Measurements from ENCODE around the gene ZNF428.
"Not testable (repeated sequence)": the region's sequence is repeated elsewhere in the genome, so short reads cannot be mapped to it uniquely, and the experiment has no call there.

Gene ZNF428, protein sequence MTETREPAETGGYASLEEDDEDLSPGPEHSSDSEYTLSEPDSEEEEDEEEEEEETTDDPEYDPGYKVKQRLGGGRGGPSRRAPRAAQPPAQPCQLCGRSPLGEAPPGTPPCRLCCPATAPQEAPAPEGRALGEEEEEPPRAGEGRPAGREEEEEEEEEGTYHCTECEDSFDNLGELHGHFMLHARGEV

DNA sequence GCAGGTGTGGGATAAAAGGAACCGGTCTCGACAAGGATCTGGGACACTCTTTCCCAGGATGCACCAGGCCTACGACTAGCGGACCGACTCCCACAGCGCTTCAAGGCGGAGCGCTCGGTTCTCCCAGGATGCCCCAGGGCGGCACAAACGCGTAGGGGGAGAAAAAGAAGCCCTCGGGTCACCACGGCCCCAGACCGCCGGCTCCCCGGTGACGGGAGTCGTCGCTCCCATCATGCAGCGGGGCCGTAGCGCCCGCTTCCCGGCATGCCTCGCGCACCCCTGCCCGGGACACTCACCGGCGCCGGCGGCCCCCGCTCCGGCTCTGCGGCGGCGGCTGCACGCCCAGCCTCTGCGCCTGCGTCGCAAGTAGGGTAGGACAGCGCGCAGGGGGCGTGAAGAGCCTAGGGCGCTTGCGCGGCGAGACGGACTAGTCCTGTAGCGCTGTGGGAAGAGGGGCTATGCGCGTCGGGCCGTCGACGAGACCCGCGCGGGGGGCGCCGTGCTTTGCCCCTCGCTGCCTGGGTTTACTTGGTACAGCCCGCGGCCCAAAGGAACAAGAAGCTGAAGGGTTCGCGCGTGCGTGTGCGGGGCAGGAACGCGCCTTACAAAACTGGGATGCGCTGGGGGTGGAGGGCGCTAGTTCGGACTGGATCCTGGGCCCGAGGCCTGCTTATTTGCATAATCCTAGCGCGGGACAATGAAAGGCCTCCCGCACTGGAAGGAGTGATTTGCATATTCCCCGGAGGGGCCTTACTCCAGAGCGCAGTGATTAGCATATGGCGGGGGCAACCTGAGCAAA lies at the start of gene ZNF428:
TSS of gene ZNF428 (minus strand) at position 368 of the 799 bp plus-strand sequence. CDS start 5,325 bp downstream, outside the sequence.
- DNase-seq: peak; percentile 94 to 95 (median 94)

DNA sequence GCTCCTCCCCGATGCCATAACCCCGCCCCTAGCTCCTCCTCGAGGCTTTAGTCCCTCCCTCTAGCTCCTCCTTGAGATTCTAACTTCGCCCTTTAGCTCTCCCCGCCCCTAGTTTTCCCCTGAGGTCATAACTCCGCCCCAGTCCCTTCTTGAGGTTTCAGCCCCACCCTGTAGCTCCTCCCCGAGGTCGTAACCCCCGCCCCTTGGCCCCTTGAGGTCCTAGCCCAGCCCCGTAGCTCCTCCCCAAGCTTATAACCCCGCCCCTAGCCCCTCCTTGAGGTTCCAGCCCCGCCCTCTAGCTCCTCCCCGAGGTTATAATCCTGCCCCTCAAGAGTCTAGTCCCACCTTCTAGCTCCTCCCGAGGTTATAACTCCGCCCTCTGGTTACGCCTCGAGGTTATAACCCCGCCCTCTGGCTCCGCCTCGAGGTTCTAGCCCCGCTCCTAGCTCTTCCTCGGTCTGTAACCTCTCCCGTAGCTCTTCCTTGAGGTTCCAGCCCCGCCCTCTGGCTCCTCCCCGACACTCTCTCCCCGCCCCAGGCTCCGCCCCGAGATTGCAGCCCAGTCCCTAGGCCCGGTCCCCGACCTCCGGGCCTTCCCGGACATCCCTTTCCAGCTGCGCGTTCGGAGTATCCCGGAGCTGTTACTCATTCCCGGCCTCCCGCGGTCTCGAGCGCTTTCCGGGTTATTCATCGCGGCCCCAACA lies 49.1 kb upstream of the ZNF428 start:
- DNase-seq: peak; percentile 98 to 99 (median 98)

DNA sequence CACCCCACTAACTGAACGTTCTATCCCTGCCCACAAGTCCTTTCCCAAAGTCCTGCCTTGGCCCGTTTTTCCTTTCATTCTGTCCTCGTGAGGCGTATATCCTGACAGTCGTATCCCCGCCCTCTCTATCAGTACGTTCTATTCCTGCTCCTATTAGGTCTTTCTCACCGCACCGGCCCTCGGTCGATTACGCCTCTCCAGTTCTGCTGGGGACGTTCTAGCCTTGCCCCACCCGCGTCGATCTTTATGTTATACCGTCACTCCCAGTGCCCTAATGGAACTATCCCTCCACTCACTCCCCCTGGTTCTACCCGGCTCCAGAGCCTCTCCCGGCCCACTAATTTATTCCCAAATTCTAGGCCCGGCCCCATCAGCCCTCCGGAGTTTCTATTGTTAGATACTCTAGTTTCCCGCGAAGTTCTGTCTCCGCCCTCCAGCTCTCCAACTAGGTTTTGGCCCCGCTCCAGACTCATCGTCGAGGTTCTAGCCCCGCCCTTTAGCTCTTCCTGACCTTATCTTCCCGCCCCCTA lies 48.5 kb upstream of the ZNF428 start:
- DNase-seq: no peak

DNA sequence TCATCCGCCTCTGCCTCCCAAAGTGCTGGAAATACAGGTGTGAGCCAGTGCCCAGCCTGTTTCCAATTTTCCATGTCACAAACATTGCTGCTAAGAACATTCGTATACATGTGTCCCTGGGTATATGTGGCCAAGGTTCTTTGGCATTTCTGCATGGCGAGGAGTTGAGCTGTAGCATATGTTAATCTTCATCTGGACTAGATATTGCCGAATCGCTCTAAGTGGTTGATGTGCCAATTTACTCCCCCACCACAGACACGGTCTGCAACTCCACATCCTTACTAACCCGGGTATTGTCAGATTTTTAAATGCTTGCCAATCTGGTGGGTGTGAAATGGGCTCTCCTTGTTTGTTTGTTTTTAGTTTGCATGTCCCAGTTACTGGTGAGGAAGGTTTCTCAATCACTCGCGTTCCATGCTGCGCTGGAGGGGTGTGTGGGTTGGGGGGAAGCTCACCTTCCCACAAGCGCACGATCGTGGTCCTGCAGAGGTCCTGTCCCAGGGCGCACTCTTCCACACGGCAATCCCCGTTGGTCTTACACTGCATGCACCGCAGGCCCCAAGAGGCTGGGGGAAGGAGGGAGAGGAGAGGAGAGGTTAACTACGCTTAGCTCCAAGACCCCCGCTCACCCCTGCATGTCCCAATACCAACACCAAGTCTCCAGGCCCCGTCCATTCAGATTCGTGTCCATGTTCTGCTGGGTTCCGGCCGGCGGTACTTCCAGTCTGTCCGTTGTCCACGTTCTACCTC lies 47.9 kb upstream of the ZNF428 start:
- DNase-seq: no peak

DNA sequence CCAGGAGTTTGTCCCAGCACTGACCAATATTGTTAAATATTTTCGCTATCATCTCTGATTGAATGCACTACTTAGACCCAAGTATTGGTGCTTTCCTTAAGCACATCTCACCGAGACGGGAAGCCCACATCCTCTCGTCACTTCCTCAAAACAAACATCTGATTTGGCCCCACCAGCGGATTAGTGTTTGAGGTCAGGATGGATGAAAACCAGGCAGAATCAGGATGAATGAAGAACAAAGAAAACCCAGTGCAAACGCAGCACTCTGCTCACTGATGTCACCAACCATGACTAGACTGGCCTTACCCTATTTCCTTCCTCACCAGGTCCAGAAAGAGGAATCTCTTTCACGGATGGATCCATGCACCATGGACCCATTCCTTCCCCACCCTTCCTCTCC lies 44.6 kb upstream of the ZNF428 start:
- DNase-seq: peak; percentile 83 to 91 (median 88)

DNA sequence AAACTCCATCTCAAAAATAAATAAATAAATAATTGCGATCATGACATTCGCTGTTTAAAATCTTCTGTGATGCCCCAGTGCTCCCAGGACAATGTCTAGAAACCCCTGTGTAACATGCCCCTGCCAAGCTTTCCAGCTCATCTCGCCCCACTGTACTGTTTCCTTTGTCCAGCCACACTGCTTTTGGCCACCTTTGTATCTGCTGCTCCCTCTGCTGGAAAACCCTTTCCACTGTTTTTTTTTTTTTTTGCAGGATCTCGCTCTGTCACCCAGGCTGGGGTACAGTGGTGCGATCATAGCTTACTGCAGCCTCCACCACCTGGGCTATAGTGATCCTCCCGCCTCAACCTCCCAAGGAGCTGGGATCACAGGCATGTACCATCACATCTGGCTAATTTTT lies 43.1 kb upstream of the ZNF428 start:
- peak in 1 of 3 donors; percentile 29 for DNase-seq

DNA sequence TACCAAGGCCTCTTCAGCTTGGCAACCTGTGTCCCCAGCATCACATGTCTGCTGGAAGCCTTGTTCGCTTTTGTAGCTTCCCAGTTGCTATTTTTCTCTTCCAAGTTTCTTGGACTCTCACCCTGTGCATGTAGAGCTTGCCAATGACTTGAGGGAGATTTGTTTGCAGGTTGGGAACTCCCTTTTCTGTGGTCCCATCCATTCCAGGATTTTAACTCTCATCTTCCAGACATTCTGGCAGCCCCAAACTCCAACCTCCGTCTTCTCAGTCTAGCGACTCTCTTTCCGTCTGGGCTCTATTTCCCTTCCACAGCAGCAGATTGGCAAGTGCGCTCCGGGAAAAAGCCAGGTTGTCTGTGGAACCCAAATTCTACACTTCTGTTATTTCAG lies 41.5 kb upstream of the ZNF428 start:
- no peak for DNase-seq

DNA sequence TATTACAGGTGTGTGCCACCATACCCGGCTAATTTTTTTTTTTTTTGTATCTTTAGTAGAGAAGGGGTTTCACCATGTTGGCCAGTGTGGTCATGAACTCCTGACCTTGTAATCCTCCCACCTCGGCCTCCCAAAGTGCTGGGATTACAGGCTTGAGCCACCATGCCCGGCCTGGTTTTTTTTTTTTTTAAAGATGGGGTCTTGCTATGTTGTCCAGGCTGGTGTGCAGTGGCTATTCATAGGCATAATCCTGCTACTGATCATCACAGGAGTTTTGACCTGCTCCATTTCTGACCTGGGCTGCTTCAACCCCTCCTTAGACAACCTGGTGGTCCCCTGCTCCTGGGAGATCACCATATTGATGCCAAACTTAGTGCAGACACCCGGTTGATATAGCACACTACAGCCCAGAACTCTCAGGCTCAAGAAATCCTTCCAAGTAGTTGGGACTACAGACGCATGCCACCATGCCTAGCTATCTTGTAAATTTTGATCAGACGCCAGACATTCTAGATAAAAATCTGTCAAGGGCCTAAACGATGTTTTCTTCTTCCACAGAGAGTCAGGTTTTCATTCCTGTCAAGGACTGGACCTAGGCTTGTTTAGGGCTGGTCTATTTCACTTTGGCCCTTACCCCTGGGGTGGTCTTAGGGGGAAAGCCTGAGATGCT lies 41.0 kb upstream of the ZNF428 start:
- DNase-seq: no peak

DNA sequence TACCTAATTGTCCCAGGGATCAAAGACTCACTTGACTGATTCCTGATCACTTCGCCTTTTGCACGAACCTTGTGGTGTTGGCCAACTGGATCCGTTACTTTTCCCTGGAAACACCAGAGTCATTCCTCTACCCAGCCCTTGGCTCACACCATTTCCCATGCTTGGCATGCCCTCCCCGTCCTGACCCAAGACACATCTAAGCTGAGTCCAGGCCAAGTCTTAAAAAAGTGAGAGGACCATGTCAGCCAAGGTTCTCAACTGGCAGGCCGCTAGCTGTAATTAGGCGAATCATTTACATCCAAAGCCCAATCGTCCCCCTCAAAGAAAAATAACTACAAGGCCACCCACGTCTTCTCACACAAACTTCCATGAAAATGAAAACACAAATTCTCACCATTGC lies 39.1 kb upstream of the ZNF428 start:
- DNase-seq: peak in 1 of 3 donors; percentile 26

DNA sequence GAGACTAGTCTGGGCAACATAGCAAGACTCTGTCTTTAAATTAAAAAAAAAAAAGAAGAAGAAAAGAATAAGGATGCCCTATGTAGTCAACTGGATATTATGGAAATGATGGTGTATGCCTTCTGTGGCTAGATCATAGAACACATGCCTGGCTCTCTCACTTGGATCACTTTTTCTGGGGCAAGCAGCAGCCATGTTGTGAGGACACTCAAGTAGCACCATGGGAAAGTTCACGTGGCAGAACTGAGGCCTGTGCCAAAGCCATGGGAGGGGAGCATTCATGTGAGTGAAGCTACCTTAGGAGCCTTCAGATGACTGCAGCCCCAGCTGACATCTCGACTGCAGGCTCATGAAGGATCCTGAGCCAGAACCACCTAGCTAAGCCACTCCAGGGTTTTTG lies 38.6 kb upstream of the ZNF428 start:
- DNase-seq: peak in 1 of 3 donors; percentile 34

DNA sequence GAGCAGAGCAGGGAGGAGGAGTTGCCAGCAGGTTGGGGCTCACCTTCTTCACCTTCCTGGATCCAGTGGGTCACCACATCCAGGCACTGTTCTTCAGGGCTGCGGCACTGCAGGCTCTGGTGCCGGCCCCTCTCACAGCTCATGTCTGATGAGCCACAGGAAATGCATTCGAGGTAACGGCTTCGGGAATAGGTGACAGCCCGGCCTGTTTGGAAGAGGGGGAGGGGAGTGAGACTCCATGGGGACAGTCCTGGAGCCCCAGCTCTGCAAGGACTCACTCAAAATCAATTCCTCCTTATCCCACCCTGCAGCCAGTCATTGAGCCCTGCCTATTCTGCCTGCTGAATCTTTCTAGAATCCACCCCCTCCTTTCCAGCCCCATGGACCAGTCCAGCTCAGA lies 37.0 kb upstream of the ZNF428 start:
- peak in 1 of 3 donors; percentile 27 for DNase-seq

DNA sequence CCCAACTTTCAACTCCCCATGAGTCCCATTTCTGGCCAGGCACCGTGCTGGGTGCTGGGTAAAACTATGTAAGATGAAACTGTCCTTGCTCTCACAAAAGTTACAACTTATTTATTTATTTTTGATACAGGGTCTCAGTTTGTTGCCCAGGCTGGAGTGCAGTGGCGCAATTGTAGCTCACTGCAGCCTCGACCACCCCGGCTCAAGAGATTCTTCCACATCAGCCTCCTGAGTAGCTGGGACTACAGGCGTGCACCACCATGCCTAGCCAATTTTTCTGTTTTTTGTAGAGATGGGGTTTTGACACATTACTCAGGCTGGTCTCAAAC lies 33.1 kb upstream of the ZNF428 start:
- peak in 1 of 3 donors; percentile 18 for DNase-seq

DNA sequence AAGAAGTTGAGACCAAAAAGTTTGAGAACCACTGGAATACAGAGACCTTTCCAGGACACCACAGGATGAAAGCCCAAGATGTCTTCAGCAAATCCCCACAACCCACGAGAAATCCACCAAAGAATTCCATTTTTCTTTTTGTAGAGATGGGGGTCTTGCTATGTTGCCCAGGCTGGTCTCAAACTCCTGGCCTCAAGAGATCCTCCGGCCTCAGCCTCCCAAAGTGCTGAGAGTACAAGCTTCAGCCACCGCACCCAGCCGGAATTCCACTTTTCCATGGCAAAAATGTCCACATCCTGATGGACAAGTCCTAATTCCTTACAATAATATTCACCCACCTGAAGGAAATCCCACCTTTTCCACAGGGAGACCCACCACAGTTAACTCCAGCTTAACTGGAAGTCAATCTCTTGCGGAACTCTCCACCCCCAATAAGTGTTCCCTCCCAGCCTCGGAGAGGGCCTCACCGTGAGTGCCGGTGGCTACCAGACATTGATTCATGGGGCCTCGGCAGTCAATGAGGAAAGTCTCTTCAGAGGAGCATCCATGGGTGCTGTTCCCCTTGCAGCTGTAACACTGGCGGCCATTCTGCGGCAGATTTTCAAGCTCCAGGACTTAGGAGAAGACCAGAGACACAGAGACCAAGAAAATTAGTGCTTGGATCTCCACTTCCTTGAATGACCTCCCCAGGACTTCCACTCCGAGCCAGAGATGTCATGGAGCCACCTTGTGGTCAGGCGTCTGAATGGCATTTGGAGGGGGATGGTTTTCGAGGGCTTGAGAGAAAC lies 32.5 kb upstream of the ZNF428 start:
- peak; percentile 67 to 68 (median 68) for DNase-seq

DNA sequence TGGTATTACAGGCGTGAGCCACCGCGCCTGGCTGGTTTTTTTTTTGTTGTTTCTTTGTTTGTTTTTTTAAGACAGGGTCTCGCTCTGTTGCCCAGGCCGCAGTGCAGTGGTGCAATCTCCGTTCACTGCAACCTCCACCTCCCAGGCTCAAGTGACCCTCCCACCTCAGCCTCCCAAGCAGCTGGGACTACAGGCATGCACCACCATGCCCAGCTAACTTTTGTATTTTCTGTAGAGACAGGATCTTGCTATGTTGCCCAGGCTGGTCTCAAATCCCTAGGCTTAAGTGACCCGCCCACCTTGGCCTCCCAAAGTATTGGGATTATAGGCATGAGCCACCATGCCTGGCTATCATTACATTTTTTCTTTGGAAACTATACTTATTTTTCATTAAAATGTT lies 30.8 kb upstream of the ZNF428 start:
- not testable (repeated sequence) for DNase-seq

DNA sequence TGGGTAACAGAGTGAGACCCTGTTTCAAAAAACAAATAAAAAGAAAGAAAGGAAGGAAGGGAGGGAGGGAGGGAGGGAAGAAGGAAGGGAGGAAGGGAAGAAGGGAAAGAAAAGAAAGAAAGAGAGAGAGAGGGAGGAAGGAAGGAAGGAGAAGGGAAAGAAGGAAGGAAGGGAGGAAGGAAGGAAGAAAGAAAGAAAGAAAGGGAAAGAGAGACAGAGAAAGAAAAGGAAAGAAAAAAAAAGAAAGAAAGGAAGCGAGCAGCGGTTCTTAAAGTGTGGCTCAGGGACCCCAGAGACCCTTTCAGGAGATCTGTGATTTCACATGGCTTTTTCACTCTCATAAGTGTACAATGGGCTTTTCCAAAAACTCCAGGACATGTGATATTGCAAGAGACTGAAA lies 30.1 kb upstream of the ZNF428 start:
- DNase-seq: peak in 1 of 3 donors; percentile 38

DNA sequence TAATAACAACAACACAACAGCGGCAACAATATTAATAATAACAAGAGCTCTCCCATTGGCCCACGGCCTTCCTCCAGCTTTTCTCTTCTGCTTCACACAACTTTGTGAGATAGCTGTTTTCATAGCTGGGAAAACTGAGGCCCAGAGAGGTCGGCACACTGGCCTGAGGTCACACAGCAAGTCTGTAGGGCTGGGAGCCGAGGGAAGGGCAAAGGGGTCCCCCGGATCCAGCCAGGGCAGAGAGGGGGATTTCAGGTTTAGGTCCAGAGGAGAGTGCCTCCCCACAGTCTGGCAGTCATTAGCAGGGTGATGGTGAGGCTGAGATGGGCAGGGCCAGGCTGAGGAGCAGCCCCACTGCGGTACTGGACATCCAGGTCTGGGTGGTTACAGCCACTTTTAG lies 29.2 kb upstream of the ZNF428 start:
- no peak for DNase-seq

DNA sequence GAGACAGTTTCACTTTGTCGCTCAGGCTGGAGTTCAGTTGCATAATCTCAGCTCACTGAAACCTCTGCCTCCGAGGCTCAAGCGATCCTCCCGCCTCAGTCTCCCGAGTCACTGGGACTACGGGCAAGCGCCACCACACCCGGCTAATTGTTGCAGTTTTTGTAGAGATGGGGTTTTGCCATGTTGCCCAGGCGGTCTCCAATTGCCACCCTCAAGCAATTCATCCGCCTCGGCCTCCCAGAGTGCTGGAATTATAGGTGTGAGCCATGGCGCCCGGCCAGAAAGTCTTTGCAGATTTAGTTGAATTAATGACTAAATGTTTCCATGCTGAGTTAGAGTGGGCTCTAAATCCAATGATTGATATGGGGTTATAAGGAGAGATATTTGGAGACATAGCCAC lies 24.8 kb upstream of the ZNF428 start:
- DNase-seq: peak in 1 of 3 donors; percentile 29

DNA sequence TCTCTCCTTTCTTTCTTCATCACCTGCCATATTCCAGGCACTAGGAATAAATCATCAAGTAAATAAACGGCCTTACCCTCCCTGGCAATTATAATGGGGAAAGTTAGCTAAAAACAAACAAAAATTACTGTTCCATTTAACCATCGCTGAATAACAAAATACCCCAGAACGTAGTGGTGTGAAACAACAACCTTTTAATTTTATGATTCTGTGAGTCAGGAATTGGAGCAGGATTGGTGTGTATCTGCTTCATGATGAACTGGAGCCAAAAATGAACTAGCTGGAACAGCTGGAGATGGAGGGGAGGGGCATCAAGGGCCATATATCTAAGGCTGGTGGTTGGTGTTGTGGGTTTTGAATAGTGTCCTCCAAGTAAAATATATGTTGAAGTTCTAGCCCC lies 23.9 kb upstream of the ZNF428 start:
- no peak for DNase-seq

DNA sequence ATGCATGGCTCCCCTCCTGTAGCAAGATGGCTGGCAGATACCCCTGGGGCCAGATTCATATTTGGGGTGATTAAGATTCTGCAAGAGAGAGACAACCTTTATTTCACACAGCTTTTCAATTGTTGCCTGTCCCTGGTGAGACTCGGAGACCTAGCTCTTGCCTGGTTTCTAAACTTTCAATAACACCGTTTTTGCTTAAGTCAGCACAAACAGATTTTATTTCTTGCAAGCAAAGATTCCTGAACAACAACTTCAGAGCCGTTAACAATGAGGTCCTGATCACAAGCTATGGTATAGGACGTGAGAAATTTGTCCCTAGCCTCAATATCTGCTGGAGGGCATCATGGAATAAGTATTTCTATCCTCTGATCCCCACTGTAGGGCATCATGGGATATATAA lies 23.1 kb upstream of the ZNF428 start:
- no peak for DNase-seq

DNA sequence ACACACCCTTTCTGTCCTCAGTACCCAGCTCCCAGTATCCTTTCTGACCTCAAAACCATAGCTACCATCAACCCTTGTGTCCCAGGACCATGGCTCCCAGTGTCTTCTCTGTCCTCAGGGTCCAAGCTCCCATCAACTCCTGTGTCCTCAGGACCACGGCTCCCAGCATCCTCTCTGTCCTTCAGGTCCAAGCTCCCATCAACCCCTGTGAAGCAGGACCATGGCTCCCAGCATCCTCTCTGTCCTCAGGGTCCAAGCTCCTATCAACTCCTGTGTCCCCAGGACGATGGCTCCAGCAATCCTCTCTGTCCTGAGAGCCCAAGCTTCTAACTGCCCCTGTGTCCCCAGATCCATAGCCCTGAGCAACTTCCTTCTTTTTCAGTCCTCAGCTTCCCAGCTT lies 21.9 kb upstream of the ZNF428 start:
- DNase-seq: no peak

DNA sequence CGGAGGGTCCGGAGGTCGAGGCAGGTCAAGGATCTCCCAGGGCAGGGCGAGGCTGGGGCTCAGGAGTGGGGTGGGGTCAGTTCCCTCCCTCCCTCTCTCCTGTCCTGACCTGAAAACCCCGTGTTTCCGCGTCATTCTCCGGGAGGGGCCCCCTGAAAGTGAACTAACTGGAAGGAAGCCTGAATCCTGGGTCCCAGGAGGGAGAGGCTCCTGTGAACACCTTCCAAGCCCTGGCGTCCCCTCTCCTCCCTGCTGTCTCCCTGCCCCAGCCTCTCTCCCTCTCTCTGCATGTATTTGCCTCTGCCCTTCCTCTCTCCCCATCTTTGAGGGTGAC lies 21.0 kb upstream of the ZNF428 start:
- DNase-seq: no peak
